GM12878 (cell line): ENCODE results near the gene RALGAPB.
"Not testable (repeated sequence)": the region's sequence is repeated elsewhere in the genome, so short reads cannot be mapped to it uniquely, and the experiment has no call there.

Source experiments
- POLR2A ChIP-seq: IDR thresholded peaks from 2 replicates; pipeline ENCODE4 v1.6.1; 2011; ENCODE audit warnings: low read depth, mild to moderate bottlenecking, low read length
- SRF ChIP-seq, 2 experiments: IDR thresholded peaks; 2 replicates each; pipeline ENCODE4 v1.6.1; 2011; ENCODE audit warnings: low read depth in 2 of 2, low read length in 2 of 2, mild to moderate bottlenecking in 1 of 2, moderate library complexity in 1 of 2
- STAT3 ChIP-seq: IDR thresholded peaks from 2 replicates; pipeline ENCODE4 v1.6.1; 2011; ENCODE audit warnings: low read depth, low read length, improper control_type of control experiment
- TF ChIP-seq, protein P1 (sequence below): IDR thresholded peaks from 2 replicates; pipeline ENCODE4 v1.6.1; 2012; ENCODE audit warnings: low read depth, low read length, improper control_type of control experiment
- TF ChIP-seq, protein P2 (sequence below): IDR thresholded peaks from 2 replicates; pipeline ENCODE4 v1.6.1; 2011; ENCODE audit warnings: low read depth, low read length, improper control_type of control experiment, borderline replicate concordance
- TF ChIP-seq, protein P3 (sequence below), 3 experiments: IDR thresholded peaks in 2 of 3; conservative IDR thresholded peaks in 1 of 3; 2 replicates each; pipeline ENCODE4 v1.5.1; 2011; ENCODE audit warnings: low read depth in 3 of 3, low read length in 3 of 3, mild to moderate bottlenecking in 3 of 3, control low read depth in 2 of 3, moderate library complexity in 2 of 3, inconsistent platforms in 1 of 3, mixed read lengths in 1 of 3; ENCODE audit not compliant: control insufficient read depth in 2 of 3, insufficient read depth in 1 of 3; ENCODE audit errors: extremely low read depth in 1 of 3
- TF ChIP-seq, protein P4 (sequence below): fragments of 450-650 bp; IDR thresholded peaks from 2 replicates; pipeline ENCODE4 v1.6.1; 2017; ENCODE audit warnings: antibody characterized with exemption, mild to moderate bottlenecking, moderate library complexity
- TF ChIP-seq, protein P5 (sequence below): fragments of 450-650 bp; IDR thresholded peaks from 2 replicates; pipeline ENCODE4 v1.6.1; 2017; ENCODE audit warnings: mild to moderate bottlenecking
- TF ChIP-seq, protein P6 (sequence below): fragments of 450-650 bp; IDR thresholded peaks from 2 replicates; pipeline ENCODE4 v1.6.1; 2016; ENCODE audit warnings: mild to moderate bottlenecking

DNA sequence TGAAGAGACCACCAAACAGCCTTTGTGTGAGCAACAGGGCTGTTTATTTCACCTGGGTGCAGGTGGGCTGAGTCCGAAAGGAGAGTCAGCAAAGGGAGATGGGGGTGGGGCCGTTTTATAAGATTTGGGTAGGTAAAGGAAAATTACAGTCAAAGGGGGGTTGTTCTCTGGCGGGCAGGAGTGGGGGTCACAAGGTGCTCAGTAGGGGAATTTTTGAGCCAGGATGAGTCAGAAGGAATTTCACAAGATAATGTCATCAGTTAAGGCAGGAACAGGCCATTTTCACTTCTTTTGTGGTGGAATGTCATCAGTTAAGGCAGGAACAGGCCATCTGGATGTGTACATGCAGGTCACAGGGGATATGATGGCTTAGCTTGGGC, 119.8 kb downstream of the RALGAPB start:
- TF ChIP-seq, protein P1, sequence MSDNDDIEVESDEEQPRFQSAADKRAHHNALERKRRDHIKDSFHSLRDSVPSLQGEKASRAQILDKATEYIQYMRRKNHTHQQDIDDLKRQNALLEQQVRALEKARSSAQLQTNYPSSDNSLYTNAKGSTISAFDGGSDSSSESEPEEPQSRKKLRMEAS = not testable (repeated sequence)
- TF ChIP-seq, protein P2, sequence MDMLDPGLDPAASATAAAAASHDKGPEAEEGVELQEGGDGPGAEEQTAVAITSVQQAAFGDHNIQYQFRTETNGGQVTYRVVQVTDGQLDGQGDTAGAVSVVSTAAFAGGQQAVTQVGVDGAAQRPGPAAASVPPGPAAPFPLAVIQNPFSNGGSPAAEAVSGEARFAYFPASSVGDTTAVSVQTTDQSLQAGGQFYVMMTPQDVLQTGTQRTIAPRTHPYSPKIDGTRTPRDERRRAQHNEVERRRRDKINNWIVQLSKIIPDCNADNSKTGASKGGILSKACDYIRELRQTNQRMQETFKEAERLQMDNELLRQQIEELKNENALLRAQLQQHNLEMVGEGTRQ = not testable (repeated sequence)
- TF ChIP-seq SRF (IDR thresholded peaks at IDR 0.05; ENCODE audit: low read depth in 2 of 2, low read length in 2 of 2); POLR2A; STAT3: not testable (repeated sequence)
- TF ChIP-seq, protein P3, sequence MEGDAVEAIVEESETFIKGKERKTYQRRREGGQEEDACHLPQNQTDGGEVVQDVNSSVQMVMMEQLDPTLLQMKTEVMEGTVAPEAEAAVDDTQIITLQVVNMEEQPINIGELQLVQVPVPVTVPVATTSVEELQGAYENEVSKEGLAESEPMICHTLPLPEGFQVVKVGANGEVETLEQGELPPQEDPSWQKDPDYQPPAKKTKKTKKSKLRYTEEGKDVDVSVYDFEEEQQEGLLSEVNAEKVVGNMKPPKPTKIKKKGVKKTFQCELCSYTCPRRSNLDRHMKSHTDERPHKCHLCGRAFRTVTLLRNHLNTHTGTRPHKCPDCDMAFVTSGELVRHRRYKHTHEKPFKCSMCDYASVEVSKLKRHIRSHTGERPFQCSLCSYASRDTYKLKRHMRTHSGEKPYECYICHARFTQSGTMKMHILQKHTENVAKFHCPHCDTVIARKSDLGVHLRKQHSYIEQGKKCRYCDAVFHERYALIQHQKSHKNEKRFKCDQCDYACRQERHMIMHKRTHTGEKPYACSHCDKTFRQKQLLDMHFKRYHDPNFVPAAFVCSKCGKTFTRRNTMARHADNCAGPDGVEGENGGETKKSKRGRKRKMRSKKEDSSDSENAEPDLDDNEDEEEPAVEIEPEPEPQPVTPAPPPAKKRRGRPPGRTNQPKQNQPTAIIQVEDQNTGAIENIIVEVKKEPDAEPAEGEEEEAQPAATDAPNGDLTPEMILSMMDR (IDR thresholded peaks at IDR 0.05 in 2 of 3, conservative IDR thresholded peaks at IDR 0.05 in 1 of 3; ENCODE audit: control insufficient read depth in 2 of 3, extremely low read depth in 1 of 3, insufficient read depth in 1 of 3, low read depth in 3 of 3, low read length in 3 of 3) = not testable (repeated sequence)
- TF ChIP-seq, protein P4, sequence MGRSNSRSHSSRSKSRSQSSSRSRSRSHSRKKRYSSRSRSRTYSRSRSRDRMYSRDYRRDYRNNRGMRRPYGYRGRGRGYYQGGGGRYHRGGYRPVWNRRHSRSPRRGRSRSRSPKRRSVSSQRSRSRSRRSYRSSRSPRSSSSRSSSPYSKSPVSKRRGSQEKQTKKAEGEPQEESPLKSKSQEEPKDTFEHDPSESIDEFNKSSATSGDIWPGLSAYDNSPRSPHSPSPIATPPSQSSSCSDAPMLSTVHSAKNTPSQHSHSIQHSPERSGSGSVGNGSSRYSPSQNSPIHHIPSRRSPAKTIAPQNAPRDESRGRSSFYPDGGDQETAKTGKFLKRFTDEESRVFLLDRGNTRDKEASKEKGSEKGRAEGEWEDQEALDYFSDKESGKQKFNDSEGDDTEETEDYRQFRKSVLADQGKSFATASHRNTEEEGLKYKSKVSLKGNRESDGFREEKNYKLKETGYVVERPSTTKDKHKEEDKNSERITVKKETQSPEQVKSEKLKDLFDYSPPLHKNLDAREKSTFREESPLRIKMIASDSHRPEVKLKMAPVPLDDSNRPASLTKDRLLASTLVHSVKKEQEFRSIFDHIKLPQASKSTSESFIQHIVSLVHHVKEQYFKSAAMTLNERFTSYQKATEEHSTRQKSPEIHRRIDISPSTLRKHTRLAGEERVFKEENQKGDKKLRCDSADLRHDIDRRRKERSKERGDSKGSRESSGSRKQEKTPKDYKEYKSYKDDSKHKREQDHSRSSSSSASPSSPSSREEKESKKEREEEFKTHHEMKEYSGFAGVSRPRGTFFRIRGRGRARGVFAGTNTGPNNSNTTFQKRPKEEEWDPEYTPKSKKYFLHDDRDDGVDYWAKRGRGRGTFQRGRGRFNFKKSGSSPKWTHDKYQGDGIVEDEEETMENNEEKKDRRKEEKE = not testable (repeated sequence)
- TF ChIP-seq, protein P5, sequence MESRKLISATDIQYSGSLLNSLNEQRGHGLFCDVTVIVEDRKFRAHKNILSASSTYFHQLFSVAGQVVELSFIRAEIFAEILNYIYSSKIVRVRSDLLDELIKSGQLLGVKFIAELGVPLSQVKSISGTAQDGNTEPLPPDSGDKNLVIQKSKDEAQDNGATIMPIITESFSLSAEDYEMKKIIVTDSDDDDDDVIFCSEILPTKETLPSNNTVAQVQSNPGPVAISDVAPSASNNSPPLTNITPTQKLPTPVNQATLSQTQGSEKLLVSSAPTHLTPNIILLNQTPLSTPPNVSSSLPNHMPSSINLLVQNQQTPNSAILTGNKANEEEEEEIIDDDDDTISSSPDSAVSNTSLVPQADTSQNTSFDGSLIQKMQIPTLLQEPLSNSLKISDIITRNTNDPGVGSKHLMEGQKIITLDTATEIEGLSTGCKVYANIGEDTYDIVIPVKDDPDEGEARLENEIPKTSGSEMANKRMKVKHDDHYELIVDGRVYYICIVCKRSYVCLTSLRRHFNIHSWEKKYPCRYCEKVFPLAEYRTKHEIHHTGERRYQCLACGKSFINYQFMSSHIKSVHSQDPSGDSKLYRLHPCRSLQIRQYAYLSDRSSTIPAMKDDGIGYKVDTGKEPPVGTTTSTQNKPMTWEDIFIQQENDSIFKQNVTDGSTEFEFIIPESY = not testable (repeated sequence)
- TF ChIP-seq, protein P6, sequence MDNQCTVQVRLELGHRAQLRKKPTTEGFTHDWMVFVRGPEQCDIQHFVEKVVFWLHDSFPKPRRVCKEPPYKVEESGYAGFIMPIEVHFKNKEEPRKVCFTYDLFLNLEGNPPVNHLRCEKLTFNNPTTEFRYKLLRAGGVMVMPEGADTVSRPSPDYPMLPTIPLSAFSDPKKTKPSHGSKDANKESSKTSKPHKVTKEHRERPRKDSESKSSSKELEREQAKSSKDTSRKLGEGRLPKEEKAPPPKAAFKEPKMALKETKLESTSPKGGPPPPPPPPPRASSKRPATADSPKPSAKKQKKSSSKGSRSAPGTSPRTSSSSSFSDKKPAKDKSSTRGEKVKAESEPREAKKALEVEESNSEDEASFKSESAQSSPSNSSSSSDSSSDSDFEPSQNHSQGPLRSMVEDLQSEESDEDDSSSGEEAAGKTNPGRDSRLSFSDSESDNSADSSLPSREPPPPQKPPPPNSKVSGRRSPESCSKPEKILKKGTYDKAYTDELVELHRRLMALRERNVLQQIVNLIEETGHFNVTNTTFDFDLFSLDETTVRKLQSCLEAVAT = not testable (repeated sequence)
